Measurements from ENCODE around the gene DMAC1.

DMAC1 gene

GRCh38 chr9:7782400-7783120 lies 17.0 kb downstream of the DMAC1 start:
- no peak for DNase-seq

- peak; percentile 72 for DNase-seq
These were observed 19.2 kb downstream of the DMAC1 start for GRCh38 chr9:7780261-7780988.

- DNase-seq, result no peak
These were observed 20.6 kb downstream of the DMAC1 start for GRCh38 chr9:7778851-7779600.

- DNase-seq, result no peak
These were observed 21.8 kb downstream of the DMAC1 start for GRCh38 chr9:7777771-7778170.

GRCh38 chr9:7770111-7770510 lies 29.5 kb downstream of the DMAC1 start:
- DNase-seq, result no peak

- DNase-seq, result no peak
These were observed 37.0 kb downstream of the DMAC1 start for GRCh38 chr9:7762600-7762999.

- DNase-seq, result peak; percentile 12
These were observed 39.6 kb downstream of the DMAC1 start for GRCh38 chr9:7760014-7760415.

GRCh38 chr9:7756088-7756487 lies 43.5 kb downstream of the DMAC1 start:
- no peak for DNase-seq

- DNase-seq, result no peak
These were observed 47.1 kb downstream of the DMAC1 start for GRCh38 chr9:7752481-7752880.
